Hepatocyte (in vitro differentiated cells): ENCODE data around the gene RPAP3.

Experiments
- CTCF ChIP-seq: fragments of 200-600 bp; sonication (generic); IDR thresholded peaks from 2 replicates; pipeline ENCODE4 v1.5.1; 2016; ENCODE audit warnings: antibody characterized with exemption, mild to moderate bottlenecking; ENCODE audit not compliant: poor library complexity
- EZH2 ChIP-seq: fragments of 200-600 bp; sonication (generic); IDR thresholded peaks from 2 replicates; pipeline ENCODE4 v1.6.1; 2016; ENCODE audit warnings: antibody characterized with exemption, mild to moderate bottlenecking, borderline replicate concordance

GRCh38 chr12:47740606-47741339 is 34.9 kb upstream of the RPAP3 start:
- no peak for TF ChIP-seq CTCF
- no peak for TF ChIP-seq EZH2
